Amygdala (tissue), 56 donors: ENCODE data around the gene NBAS.

Experiments
- DNase-seq, 56 donors: peaks; one replicate each; lab custom pipeline; 2025; lab: John Stamatoyannopoulos, UW

Gene NBAS

DNA sequence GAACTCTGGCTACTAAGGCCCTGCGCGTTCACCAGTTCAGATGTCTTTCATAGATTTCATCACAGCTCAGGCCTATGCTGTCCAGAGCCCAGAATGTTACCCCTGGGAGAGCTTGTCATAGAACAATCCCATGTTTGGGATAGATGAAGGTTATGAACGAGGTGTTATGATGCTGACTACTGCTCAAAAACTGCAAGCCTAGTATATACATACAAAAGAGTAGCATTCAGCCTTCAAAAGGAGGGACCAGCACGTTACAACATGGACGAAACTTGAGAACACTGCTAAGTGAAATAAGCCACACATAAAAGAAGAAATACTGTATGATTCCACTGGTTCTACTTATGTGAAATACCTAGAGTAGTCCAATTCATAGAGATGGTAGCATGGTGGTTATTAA lies 401.9 kb downstream of the NBAS start:
- no peak for DNase-seq

GRCh38 chr2:15158532-15158931 lies 402.6 kb downstream of the NBAS start:
- no peak for DNase-seq

DNA sequence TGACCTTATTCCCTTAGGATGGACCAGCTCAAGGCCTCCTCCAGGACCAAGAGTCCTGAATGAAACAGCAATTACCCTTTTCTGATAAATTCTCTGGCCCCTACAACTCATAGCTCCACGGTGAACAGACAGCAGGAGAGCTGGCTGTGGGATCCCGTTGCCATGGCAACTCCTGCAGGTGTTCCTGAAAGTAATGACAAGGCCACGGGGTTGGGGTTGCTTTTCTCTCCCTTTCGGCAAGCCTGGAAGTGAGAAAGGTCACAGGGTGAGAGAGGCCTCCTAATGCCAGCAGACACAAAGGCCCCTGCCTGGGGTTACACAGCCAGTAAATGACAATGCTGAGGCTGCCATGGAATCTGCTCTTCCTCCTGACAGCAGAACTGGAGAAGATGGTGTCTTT lies 403.0 kb downstream of the NBAS start:
- DNase-seq: peak in 1 of 56 donors; percentile 7

DNA sequence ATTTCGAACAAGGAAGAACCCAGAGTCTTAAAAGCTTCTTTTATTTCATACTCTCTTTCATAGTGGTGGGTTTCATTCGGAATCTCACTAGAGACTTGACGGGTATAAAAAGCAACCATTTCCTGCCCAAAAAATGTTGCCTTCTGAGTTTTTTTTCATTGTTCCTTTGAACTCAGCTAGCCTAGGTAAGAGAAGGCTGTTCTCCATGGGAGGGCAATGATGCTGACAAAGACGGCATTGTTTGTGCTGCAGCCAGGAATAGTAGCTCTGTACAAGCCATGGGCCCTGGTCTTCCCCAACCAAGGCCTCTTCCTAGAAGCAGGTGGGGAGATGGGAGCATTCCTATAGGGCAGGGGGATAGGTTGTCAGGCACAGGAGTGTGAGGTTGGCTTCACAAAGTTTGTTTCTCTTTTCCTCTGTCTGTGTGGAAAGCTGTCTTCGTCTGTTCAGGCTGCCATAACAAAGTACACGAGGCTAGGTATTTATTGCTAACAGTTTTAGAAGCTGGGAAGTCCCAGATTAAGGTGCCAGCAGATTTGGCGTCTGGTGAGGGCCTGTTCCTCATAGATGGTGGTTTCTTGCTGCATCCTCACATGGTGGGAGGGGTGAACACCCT lies 405.1 kb downstream of the NBAS start:
- DNase-seq: no peak

- no peak for DNase-seq
Observed at GRCh38 chr2:15154297-15154696, 406.8 kb downstream of the NBAS start.

GRCh38 chr2:15152382-15152781 lies 408.8 kb downstream of the NBAS start:
- no peak for DNase-seq

- DNase-seq: no peak
Observed at GRCh38 chr2:15149063-15149462, 412.1 kb downstream of the NBAS start.

- no peak for DNase-seq
Observed at GRCh38 chr2:15147591-15147990, 413.5 kb downstream of the NBAS start.

- DNase-seq: no peak
Observed at GRCh38 chr2:15146960-15147359, 414.2 kb downstream of the NBAS start.

- no peak for DNase-seq
Observed at GRCh38 chr2:15145919-15146318, 415.2 kb downstream of the NBAS start.

DNA sequence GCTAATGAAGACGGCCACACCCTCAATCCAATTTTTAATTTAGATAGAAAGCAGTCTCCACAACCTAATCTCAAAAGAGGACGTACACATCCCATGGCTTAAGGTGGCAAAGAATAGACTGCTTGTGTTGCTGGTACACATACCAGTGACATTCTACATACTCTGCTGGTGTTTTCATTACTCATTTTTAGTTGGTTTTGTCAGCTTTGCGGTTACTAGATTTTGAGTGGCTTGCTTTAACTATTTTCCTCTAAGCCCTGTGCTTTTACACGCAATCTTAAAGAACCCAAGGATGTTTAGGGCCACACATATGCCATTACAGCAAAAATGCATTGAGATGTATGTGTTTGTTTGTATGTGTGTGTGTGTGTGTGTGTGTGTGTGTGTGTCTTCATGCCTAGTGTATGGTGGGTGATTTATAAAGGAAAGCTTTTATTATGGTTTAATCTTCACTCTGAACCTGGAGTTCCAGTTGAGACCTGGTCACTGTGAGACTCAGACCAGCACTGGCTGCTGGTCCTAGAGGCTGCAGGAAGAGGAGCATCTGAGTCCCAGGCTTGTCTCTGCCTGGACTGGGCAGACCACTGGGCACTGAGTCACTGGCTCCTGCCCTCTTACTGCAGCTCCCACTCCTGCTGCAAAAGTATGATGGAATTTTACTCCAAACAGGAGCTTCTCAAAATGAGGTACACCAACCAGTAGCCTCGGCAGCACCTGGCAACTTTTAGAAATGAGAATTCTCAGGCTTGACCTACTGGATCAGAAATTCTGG lies 415.9 kb downstream of the NBAS start:
- no peak for DNase-seq

GRCh38 chr2:15142069-15142689 lies 419.0 kb downstream of the NBAS start:
- peak in 3 of 56 donors; percentile 18 to 37 (median 22) for DNase-seq

GRCh38 chr2:15141211-15141610 lies 419.9 kb downstream of the NBAS start:
- no peak for DNase-seq

- no peak for DNase-seq
Observed at GRCh38 chr2:15136639-15137038, 424.5 kb downstream of the NBAS start.

DNA sequence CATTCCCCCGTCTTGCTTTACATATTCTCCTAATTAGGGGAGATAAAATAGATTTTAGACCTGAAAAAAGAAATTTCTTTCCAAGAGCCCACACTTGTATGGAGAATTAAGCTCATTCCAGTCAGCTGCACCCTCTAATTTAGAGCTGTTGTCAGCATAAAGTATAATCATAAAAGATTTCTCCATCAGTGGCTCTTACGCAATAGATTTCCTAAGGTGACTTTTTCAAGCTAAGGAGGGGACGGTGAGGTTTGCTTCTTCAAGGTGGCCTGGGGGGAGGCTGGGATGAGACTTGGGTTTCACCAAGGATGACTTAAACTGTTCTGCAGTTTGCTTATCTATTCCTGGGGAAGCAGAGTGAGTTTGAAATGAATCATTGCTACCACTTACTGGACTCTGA lies 426.2 kb downstream of the NBAS start:
- DNase-seq: no peak

DNA sequence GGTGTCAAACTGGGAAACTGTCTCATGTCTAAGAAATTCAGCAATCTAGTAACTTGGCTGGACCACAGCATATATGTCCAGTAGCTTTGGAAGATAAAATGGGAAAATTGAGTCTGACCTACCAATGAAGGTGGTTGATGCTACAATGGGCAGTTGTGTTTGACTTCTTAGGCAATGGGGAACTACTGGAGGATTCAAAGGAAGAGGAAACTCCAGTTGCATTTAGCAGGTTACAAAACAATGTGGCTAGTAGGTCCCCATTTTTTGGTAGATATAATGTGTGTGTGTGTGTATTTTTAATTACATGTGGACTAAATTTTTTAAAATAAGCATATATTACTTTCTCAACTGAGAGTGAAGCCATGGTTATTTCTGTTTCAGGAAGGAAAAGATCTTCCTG lies 427.7 kb downstream of the NBAS start:
- DNase-seq: no peak

- DNase-seq: no peak
Observed at GRCh38 chr2:15128846-15129245, 432.3 kb downstream of the NBAS start.

DNA sequence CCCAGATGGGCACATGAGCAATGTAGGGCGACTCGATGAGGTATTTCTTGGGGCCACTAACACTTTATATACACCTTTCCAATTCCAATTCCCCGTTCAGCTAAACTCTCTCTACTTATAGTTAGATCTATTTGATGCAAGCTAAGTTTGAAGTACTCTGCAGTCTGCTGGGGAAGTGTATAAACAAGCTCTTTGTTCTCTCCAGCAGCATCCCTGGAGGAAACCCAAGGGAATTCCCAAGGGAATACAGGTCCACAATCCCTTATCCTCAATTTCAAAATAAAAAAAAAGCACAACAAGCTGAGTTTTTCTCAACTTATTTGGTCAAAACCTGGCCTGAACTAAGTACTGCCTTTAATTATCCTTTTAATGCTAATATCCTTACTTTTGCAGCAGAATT lies 433.3 kb downstream of the NBAS start:
- no peak for DNase-seq

DNA sequence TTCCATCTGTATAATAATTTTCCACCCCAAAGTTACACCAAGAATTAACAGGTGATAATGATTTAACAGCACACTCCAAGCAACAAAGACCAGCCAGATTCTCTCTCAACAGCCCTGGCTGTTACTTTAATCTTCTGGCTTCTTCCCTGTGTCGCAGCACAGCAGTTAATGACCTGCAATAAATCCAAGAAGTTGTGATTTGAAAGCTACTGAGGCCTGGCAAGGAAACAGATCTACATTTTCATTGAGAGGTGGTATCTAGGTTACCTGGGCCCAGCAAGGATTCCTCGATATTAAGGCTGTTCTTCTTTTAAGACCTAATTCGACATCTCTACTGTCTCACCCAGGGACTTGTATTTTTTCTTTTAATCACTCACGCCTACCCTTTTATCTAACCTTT lies 433.8 kb downstream of the NBAS start:
- DNase-seq: no peak

- DNase-seq: no peak
Observed at GRCh38 chr2:15126373-15126772, 434.8 kb downstream of the NBAS start.

DNA sequence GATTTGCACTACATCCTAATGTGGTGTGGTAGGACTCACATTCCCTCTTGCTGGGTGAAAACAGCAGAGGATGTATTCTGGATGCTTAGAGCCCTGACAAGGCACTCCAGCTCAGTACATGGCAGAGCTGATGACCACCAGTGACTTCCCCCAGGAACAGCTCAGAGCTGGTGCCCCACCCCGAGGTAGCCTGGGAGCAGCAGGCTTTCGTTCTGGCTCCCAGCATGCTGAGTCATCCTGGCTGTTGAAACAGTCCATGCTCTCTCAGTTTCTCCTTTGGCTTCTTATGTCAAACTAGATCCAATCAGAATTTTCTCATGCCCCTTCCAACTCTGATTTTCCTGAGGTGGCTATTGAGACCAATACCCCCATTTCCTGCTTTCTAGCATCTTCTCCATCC lies 438.2 kb downstream of the NBAS start:
- DNase-seq: no peak

- DNase-seq: peak in 1 of 56 donors; percentile 9
Observed at GRCh38 chr2:15120631-15121030, 440.5 kb downstream of the NBAS start.
